ENCODE measurements around the gene SH3PXD2A. TPM values are rescaled to one million over a fixed set of nuclear protein-coding genes. Genes with fewer than 3 reads are reported as not detected.

SH3PXD2A gene
- total and polyA plus RNA-seq, 2 experiments from 2014 or later = 1.8 to 5.0 TPM

DNA sequence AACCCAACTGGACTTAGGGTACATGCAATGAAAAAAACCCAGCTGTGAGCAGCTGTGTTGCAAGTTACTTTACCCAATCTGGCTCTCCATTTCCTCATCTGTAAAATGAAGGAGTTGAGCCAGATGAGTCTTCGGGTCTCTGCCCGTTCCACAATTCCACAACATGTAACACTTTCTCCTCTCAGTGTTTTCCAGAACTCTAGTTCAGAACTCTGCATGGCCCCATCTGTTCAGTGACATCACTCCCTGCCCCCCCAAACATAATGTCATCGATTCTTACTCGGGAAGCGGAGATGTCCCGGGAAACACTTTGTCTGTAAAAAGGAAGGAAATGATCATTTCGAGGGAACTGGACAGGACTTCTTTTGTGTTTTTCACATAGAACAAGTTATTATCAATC lies 2.5 kb downstream of the SH3PXD2A start:
- peaks cover 16% of the 10 kb centered on the region for H3K4me1 ChIP-seq (ENCODE audit: insufficient read depth)
- no peaks in the 10 kb centered on the region; the same call in 2 of the 3 replicates for H3K36me3 Mint-ChIP-seq (ENCODE audit: low read depth)
- H3K79me2 ChIP-seq (replicated peaks; ENCODE audit: insufficient read depth) = no peaks in the 10 kb centered on the region
- H3K4me2 ChIP-seq = no peak overlapping the region
- peaks cover 33% of the 10 kb centered on the region for H3K4me1 Mint-ChIP-seq
- H4K20me1 ChIP-seq (replicated peaks; ENCODE audit: insufficient read depth) = peaks cover 9% of the 10 kb centered on the region; the same call in 1 of the 2 replicates
- no peaks in the 10 kb centered on the region for H3K36me3 ChIP-seq (ENCODE audit: insufficient read depth)
- peaks cover 45% of the 10 kb centered on the region for H3K27me3 ChIP-seq (ENCODE audit: insufficient read depth)
- H3K9me2 ChIP-seq (ENCODE audit: insufficient read depth) = no peaks in the 10 kb centered on the region
- H3K4me3 Mint-ChIP-seq = no peak overlapping the region
- DNase-seq (ENCODE audit: low spot score) (no peak), ATAC-seq (no peak)
- H2AFZ ChIP-seq = no peak overlapping the region
- no peak for TF ChIP-seq NANOG (IDR thresholded peaks at IDR 0.05; ENCODE audit: borderline replicate concordance)
- TF ChIP-seq ZNF331 (CRISPR knock-in tag; IDR thresholded peaks at IDR 0.05; ENCODE audit: low read depth) = no peak
- TF ChIP-seq, protein P1, sequence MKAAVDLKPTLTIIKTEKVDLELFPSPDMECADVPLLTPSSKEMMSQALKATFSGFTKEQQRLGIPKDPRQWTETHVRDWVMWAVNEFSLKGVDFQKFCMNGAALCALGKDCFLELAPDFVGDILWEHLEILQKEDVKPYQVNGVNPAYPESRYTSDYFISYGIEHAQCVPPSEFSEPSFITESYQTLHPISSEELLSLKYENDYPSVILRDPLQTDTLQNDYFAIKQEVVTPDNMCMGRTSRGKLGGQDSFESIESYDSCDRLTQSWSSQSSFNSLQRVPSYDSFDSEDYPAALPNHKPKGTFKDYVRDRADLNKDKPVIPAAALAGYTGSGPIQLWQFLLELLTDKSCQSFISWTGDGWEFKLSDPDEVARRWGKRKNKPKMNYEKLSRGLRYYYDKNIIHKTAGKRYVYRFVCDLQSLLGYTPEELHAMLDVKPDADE (IDR thresholded peaks at IDR 0.05) = no peak
- no peak for TF ChIP-seq ZNF114 (CRISPR knock-in tag; IDR thresholded peaks at IDR 0.05)
- TF ChIP-seq, protein P2, sequence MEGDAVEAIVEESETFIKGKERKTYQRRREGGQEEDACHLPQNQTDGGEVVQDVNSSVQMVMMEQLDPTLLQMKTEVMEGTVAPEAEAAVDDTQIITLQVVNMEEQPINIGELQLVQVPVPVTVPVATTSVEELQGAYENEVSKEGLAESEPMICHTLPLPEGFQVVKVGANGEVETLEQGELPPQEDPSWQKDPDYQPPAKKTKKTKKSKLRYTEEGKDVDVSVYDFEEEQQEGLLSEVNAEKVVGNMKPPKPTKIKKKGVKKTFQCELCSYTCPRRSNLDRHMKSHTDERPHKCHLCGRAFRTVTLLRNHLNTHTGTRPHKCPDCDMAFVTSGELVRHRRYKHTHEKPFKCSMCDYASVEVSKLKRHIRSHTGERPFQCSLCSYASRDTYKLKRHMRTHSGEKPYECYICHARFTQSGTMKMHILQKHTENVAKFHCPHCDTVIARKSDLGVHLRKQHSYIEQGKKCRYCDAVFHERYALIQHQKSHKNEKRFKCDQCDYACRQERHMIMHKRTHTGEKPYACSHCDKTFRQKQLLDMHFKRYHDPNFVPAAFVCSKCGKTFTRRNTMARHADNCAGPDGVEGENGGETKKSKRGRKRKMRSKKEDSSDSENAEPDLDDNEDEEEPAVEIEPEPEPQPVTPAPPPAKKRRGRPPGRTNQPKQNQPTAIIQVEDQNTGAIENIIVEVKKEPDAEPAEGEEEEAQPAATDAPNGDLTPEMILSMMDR (conservative IDR thresholded peaks at IDR 0.05; ENCODE audit: low read depth in 2 of 2) = no peak
- TF ChIP-seq CREB1 (CRISPR knock-in tag; IDR thresholded peaks at IDR 0.05; ENCODE audit: low read depth) = no peak
- TF ChIP-seq, protein P3, sequence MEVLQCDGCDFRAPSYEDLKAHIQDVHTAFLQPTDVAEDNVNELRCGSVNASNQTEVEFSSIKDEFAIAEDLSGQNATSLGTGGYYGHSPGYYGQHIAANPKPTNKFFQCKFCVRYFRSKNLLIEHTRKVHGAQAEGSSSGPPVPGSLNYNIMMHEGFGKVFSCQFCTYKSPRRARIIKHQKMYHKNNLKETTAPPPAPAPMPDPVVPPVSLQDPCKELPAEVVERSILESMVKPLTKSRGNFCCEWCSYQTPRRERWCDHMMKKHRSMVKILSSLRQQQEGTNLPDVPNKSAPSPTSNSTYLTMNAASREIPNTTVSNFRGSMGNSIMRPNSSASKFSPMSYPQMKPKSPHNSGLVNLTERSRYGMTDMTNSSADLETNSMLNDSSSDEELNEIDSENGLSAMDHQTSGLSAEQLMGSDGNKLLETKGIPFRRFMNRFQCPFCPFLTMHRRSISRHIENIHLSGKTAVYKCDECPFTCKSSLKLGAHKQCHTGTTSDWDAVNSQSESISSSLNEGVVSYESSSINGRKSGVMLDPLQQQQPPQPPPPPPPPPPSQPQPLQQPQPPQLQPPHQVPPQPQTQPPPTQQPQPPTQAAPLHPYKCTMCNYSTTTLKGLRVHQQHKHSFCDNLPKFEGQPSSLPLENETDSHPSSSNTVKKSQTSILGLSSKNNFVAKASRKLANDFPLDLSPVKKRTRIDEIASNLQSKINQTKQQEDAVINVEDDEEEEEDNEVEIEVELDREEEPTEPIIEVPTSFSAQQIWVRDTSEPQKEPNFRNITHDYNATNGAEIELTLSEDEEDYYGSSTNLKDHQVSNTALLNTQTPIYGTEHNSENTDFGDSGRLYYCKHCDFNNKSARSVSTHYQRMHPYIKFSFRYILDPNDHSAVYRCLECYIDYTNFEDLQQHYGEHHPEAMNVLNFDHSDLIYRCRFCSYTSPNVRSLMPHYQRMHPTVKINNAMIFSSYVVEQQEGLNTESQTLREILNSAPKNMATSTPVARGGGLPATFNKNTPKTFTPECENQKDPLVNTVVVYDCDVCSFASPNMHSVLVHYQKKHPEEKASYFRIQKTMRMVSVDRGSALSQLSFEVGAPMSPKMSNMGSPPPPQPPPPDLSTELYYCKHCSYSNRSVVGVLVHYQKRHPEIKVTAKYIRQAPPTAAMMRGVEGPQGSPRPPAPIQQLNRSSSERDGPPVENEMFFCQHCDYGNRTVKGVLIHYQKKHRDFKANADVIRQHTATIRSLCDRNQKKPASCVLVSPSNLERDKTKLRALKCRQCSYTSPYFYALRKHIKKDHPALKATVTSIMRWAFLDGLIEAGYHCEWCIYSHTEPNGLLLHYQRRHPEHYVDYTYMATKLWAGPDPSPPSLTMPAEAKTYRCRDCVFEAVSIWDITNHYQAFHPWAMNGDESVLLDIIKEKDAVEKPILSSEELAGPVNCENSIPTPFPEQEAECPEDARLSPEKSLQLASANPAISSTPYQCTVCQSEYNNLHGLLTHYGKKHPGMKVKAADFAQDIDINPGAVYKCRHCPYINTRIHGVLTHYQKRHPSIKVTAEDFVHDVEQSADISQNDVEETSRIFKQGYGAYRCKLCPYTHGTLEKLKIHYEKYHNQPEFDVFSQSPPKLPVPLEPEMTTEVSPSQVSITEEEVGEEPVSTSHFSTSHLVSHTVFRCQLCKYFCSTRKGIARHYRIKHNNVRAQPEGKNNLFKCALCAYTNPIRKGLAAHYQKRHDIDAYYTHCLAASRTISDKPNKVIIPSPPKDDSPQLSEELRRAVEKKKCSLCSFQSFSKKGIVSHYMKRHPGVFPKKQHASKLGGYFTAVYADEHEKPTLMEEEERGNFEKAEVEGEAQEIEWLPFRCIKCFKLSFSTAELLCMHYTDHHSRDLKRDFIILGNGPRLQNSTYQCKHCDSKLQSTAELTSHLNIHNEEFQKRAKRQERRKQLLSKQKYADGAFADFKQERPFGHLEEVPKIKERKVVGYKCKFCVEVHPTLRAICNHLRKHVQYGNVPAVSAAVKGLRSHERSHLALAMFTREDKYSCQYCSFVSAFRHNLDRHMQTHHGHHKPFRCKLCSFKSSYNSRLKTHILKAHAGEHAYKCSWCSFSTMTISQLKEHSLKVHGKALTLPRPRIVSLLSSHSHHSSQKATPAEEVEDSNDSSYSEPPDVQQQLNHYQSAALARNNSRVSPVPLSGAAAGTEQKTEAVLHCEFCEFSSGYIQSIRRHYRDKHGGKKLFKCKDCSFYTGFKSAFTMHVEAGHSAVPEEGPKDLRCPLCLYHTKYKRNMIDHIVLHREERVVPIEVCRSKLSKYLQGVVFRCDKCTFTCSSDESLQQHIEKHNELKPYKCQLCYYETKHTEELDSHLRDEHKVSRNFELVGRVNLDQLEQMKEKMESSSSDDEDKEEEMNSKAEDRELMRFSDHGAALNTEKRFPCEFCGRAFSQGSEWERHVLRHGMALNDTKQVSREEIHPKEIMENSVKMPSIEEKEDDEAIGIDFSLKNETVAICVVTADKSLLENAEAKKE (CRISPR knock-in tag; IDR thresholded peaks at IDR 0.05) = no peak
- TF ChIP-seq, protein P4, sequence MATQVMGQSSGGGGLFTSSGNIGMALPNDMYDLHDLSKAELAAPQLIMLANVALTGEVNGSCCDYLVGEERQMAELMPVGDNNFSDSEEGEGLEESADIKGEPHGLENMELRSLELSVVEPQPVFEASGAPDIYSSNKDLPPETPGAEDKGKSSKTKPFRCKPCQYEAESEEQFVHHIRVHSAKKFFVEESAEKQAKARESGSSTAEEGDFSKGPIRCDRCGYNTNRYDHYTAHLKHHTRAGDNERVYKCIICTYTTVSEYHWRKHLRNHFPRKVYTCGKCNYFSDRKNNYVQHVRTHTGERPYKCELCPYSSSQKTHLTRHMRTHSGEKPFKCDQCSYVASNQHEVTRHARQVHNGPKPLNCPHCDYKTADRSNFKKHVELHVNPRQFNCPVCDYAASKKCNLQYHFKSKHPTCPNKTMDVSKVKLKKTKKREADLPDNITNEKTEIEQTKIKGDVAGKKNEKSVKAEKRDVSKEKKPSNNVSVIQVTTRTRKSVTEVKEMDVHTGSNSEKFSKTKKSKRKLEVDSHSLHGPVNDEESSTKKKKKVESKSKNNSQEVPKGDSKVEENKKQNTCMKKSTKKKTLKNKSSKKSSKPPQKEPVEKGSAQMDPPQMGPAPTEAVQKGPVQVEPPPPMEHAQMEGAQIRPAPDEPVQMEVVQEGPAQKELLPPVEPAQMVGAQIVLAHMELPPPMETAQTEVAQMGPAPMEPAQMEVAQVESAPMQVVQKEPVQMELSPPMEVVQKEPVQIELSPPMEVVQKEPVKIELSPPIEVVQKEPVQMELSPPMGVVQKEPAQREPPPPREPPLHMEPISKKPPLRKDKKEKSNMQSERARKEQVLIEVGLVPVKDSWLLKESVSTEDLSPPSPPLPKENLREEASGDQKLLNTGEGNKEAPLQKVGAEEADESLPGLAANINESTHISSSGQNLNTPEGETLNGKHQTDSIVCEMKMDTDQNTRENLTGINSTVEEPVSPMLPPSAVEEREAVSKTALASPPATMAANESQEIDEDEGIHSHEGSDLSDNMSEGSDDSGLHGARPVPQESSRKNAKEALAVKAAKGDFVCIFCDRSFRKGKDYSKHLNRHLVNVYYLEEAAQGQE (IDR thresholded peaks at IDR 0.05; ENCODE audit: unreplicated experiment) = no peak
- no peak for TF ChIP-seq EZH2 (IDR thresholded peaks at IDR 0.05; ENCODE audit: low read depth, unreplicated experiment)
- no peak for TF ChIP-seq EZH2phosphoT487 (IDR thresholded peaks at IDR 0.05; ENCODE audit: unreplicated experiment)
- TF ChIP-seq POLR2AphosphoS5 (IDR thresholded peaks at IDR 0.05; ENCODE audit: low read depth) = no peak
- TF ChIP-seq JUNB (IDR thresholded peaks at IDR 0.05; ENCODE audit: unreplicated experiment) = no peak
- TF ChIP-seq STAT1 (IDR thresholded peaks at IDR 0.05; ENCODE audit: unreplicated experiment) = no peak
- H3K27ac ChIP-seq (ENCODE audit: low read depth) = no peak overlapping the region
- no peak overlapping the region for H3K27ac Mint-ChIP-seq
- H3F3A ChIP-seq (replicated peaks; ENCODE audit: low read depth) = no peaks in the 10 kb centered on the region; the same call in 1 of the 2 replicates
- H3K4me3 ChIP-seq = no peak overlapping the region
- peaks cover 40% of the 10 kb centered on the region for H3K27me3 Mint-ChIP-seq (ENCODE audit: insufficient read depth, low read depth, poor library complexity)
- no peaks in the 10 kb centered on the region for H3K9me3 Mint-ChIP-seq
